ENCODE data around the gene TIMP3. TPM values are rescaled to one million over a fixed set of nuclear protein-coding genes. Genes with fewer than 3 reads are reported as not detected.

TIMP3 gene
- polyA plus RNA-seq, 1 donor: 89.6 TPM

- no peak for DNase-seq (ENCODE audit: low read depth)
Measured at GRCh38 chr22:32786027-32786418, 15.5 kb upstream of the TIMP3 start.

GRCh38 chr22:32788904-32789624 lies 12.4 kb upstream of the TIMP3 start:
- DNase-seq (ENCODE audit: low read depth): no peak

GRCh38 chr22:32789797-32790620 lies 11.5 kb upstream of the TIMP3 start:
- no peak for DNase-seq (ENCODE audit: low read depth)

- DNase-seq (ENCODE audit: low read depth): no peak
Measured at GRCh38 chr22:32791056-32791455, 10.4 kb upstream of the TIMP3 start.

- no peak for DNase-seq (ENCODE audit: low read depth)
Measured at GRCh38 chr22:32791485-32791884, 10.0 kb upstream of the TIMP3 start.

- DNase-seq (ENCODE audit: low read depth): no peak
Measured at GRCh38 chr22:32793589-32793988, 7.9 kb upstream of the TIMP3 start.

- DNase-seq (ENCODE audit: low read depth): no peak
Measured at GRCh38 chr22:32794449-32795213, 6.9 kb upstream of the TIMP3 start.

- DNase-seq (ENCODE audit: low read depth): no peak
Measured at GRCh38 chr22:32795214-32795596, 6.3 kb upstream of the TIMP3 start.

- DNase-seq (ENCODE audit: low read depth): no peak
Measured at GRCh38 chr22:32796865-32797573, 4.5 kb upstream of the TIMP3 start.

GRCh38 chr22:32799496-32799895 lies 2.0 kb upstream of the TIMP3 start:
- no peak for DNase-seq (ENCODE audit: low read depth)

- peak; percentile 65 for DNase-seq (ENCODE audit: low read depth)
Measured at GRCh38 chr22:32800158-32800882, 1.2 kb upstream of the TIMP3 start.

- DNase-seq (ENCODE audit: low read depth): no peak
Measured at GRCh38 chr22:32800994-32801536, 440 bp upstream of the TIMP3 start.

GRCh38 chr22:32802237-32802765 lies 796 bp downstream of the TIMP3 start:
- DNase-seq (ENCODE audit: low read depth): no peak

GRCh38 chr22:32803020-32803737 lies 1.7 kb downstream of the TIMP3 start:
- no peak for DNase-seq (ENCODE audit: low read depth)

- DNase-seq (ENCODE audit: low read depth): no peak
Measured at GRCh38 chr22:32803738-32804435, 2.4 kb downstream of the TIMP3 start.

GRCh38 chr22:32804531-32805360 lies 3.2 kb downstream of the TIMP3 start:
- DNase-seq (ENCODE audit: low read depth): no peak

- no peak for DNase-seq (ENCODE audit: low read depth)
Measured at GRCh38 chr22:32805361-32805881, 3.9 kb downstream of the TIMP3 start.

GRCh38 chr22:32806296-32806695 lies 4.8 kb downstream of the TIMP3 start:
- no peak for DNase-seq (ENCODE audit: low read depth)

Measured in forelimb muscle (tissue), 1 donor.